ENCODE data around the gene TTBK2.

DNA sequence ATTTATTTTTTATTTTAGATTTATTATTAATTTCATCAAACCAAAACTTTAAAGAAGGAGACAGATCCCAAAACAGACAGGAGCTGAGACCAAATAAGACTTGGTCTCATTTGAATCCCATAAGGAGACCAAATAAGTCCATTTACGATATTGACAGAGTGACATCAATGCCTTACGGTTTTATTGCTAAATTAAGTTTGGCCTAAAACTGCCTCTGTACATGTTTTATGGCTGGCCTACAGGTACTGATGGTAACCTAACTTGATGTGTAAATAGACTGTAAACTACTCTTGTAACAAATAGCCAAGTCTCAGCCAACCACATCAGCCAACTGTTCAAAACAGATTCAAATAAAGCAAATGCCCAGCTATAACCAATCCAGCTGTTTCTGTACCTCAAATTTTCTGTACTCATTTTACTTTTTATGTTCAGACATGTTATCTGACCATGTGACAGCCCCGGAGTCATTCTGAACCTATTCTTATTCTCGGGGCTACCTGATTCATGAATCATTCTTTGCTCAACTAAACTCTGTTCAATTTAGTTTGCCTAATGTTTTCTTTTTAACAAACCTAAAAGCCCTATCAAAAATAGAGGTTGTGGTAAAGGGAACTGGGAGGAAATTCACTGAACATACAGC lies 94.2 kb downstream of the TTBK2 start:
- TF ChIP-seq POLR2A (IDR thresholded peaks at IDR 0.05) (no peak), CTCF (IDR thresholded peaks at IDR 0.05 in 8 of 11, conservative IDR thresholded peaks at IDR 0.05 in 3 of 11) (no peak)
